Bronchial epithelial cell (primary cell): Measurements from ENCODE around the gene MAD2L2. TPM values are rescaled to one million over a fixed set of nuclear protein-coding genes. Genes with fewer than 3 reads are reported as not detected.

Experiments
- DNase-seq: peaks from one replicate; pipeline ENCODE4 v3.0.0-alpha.2; 2010; ENCODE audit warnings: low read depth
- FAIRE-seq: peaks from 2 replicates; lab custom pipeline; 2011; peaks lifted over from hg19 to GRCh38; lab: Jason Lieb, UNC
- H3K27me3 ChIP-seq: 2 replicates; pipeline ENCODE4 v1.5.1; 2011; ENCODE audit warnings: low read length; ENCODE audit not compliant: control insufficient read depth, insufficient read depth
- H3K36me3 ChIP-seq: 2 replicates; pipeline ENCODE4 v1.5.1; 2011; ENCODE audit warnings: low read length; ENCODE audit not compliant: control insufficient read depth, insufficient read depth
- H3K4me3 ChIP-seq: 2 replicates; pipeline ENCODE4 v1.5.1; 2011; ENCODE audit warnings: mild to moderate bottlenecking, low read depth, low read length, control low read depth
- CTCF ChIP-seq: IDR thresholded peaks from 2 replicates; pipeline ENCODE4 v1.5.1; 2011; ENCODE audit warnings: mild to moderate bottlenecking, moderate library complexity, low read length, control low read depth, inconsistent platforms; ENCODE audit not compliant: insufficient read depth, severe bottlenecking
- total RNA-seq: library from RNA; depleted of rRNA; stranded (reverse); fragments of >200 nt; gene quantifications from 2 replicates; pipeline ENCODE4 v1.2.1, GENCODE V29; 2014

Gene MAD2L2
- total RNA-seq, 1 donor from 2014 or later, result 44.5 TPM

GRCh38 chr1:11671205-11671543 lies 9.8 kb downstream of the MAD2L2 start:
- H3K4me3 ChIP-seq, result no peak overlapping the region

GRCh38 chr1:11670747-11671146 lies 10.2 kb downstream of the MAD2L2 start:
- DNase-seq (no peak), FAIRE-seq (no peak)
- Histone ChIP-seq H3K27me3 (no peaks in the 10 kb centered on the region), H3K4me3 (no peak overlapping the region), H3K36me3 (peaks cover 10% of the 10 kb centered on the region)
- no peak for TF ChIP-seq CTCF

More at GRCh38 chr1:11671205-11671543, 9.8 kb downstream of the MAD2L2 start:
- no peaks in the 10 kb centered on the region for H3K27me3 ChIP-seq
- DNase-seq, result no peak
- peaks cover 12% of the 10 kb centered on the region for H3K36me3 ChIP-seq
- no peak for FAIRE-seq
- no peak for TF ChIP-seq CTCF

GRCh38 chr1:11668516-11668915 lies 12.4 kb downstream of the MAD2L2 start:
- Histone ChIP-seq H3K4me3 (no peak overlapping the region), H3K27me3 (no peaks in the 10 kb centered on the region), H3K36me3 (peaks cover 3% of the 10 kb centered on the region)
- no peak for DNase-seq
- no peak for TF ChIP-seq CTCF
- FAIRE-seq, result no peak

- no peak for TF ChIP-seq CTCF
- DNase-seq (no peak), FAIRE-seq (no peak)
- no peaks in the 10 kb centered on the region for H3K27me3 ChIP-seq
- H3K4me3 ChIP-seq, result peak overlapping the region; percentile 55
- peaks cover 10% of the 10 kb centered on the region for H3K36me3 ChIP-seq
Measured at GRCh38 chr1:11664336-11665065, 16.4 kb downstream of the MAD2L2 start.

GRCh38 chr1:11661103-11661502 lies 19.8 kb downstream of the MAD2L2 start:
- FAIRE-seq, result no peak

More at GRCh38 chr1:11661103-11661502, 19.8 kb downstream of the MAD2L2 start:
- no peak for TF ChIP-seq CTCF
- Histone ChIP-seq H3K27me3 (no peaks in the 10 kb centered on the region), H3K4me3 (no peak overlapping the region), H3K36me3 (peaks cover 21% of the 10 kb centered on the region)
- DNase-seq, result no peak
